WI38 (cell line): Measurements from ENCODE around the gene IL10RA.
"Not testable (repeated sequence)": the region's sequence is repeated elsewhere in the genome, so short reads cannot be mapped to it uniquely, and the experiment has no call there.

Experiments
- H3K4me3 ChIP-seq: 2 replicates; pipeline ENCODE4 v1.5.1; 2011; ENCODE audit warnings: low read depth, mild to moderate bottlenecking, control low read depth, low read length
- CTCF ChIP-seq: IDR thresholded peaks from 2 replicates; pipeline ENCODE4 v1.5.1; 2012; ENCODE audit warnings: low read depth, mild to moderate bottlenecking, control low read depth, low read length

Gene IL10RA

GRCh38 chr11:117973503-117973860 lies 12.7 kb upstream of the IL10RA start:
- TF ChIP-seq CTCF: no peak
- no peak overlapping the region for H3K4me3 ChIP-seq

- no peak for TF ChIP-seq CTCF
- no peak overlapping the region for H3K4me3 ChIP-seq
Measured at GRCh38 chr11:117976445-117976844, 9.7 kb upstream of the IL10RA start.

GRCh38 chr11:117977029-117977428 lies 9.2 kb upstream of the IL10RA start:
- TF ChIP-seq CTCF: no peak
- no peak overlapping the region for H3K4me3 ChIP-seq

GRCh38 chr11:117977612-117978264 lies 8.5 kb upstream of the IL10RA start:
- H3K4me3 ChIP-seq: not testable (repeated sequence)

GRCh38 chr11:117978291-117978910 lies 7.8 kb upstream of the IL10RA start:
- H3K4me3 ChIP-seq: not testable (repeated sequence)

GRCh38 chr11:117978991-117979390 lies 7.2 kb upstream of the IL10RA start:
- TF ChIP-seq CTCF: no peak
- no peak overlapping the region for H3K4me3 ChIP-seq

- no peak overlapping the region for H3K4me3 ChIP-seq
- TF ChIP-seq CTCF: no peak
Measured at GRCh38 chr11:117979481-117980211, 6.5 kb upstream of the IL10RA start.

GRCh38 chr11:117980280-117980679 lies 5.9 kb upstream of the IL10RA start:
- no peak overlapping the region for H3K4me3 ChIP-seq
- TF ChIP-seq CTCF: no peak
